BLaER1 (cell line): ENCODE results near the gene TEX2.

Experiments used
- H3K27ac ChIP-seq: shearing (Covaris generic); formaldehyde crosslinking; 2 replicates; pipeline ENCODE4 v1.8.1; 2022
- H3K27me3 ChIP-seq: shearing (Covaris generic); formaldehyde crosslinking; 2 replicates; pipeline ENCODE4 v1.8.1; 2022
- H3K36me3 ChIP-seq: shearing (Covaris generic); formaldehyde crosslinking; 2 replicates; pipeline ENCODE4 v1.8.1; 2022
- H3K4me1 ChIP-seq: shearing (Covaris generic); formaldehyde crosslinking; 2 replicates; pipeline ENCODE4 v1.8.1; 2022
- H3K4me2 ChIP-seq: shearing (Covaris generic); formaldehyde crosslinking; 2 replicates; pipeline ENCODE4 v1.8.1; 2022
- H3K4me3 ChIP-seq: shearing (Covaris generic); formaldehyde crosslinking; 2 replicates; pipeline ENCODE4 v1.8.1; 2022
- H3K9ac ChIP-seq: shearing (Covaris generic); formaldehyde crosslinking; 2 replicates; pipeline ENCODE4 v1.8.1; 2022
- H3K9me3 ChIP-seq: shearing (Covaris generic); formaldehyde crosslinking; 2 replicates; pipeline ENCODE4 v1.8.1; 2022
- H4K20me1 ChIP-seq: shearing (Covaris generic); formaldehyde crosslinking; 2 replicates; pipeline ENCODE4 v1.8.1; 2022
- Cebpa-rat ChIP-seq: shearing (Covaris generic); IDR thresholded peaks from 2 replicates; pipeline ENCODE4 v1.8.1; 2022

The TEX2 gene

GRCh38 chr17:64148699-64149098 lies 114.4 kb downstream of the TEX2 start:
- H3K4me1 ChIP-seq, result peaks cover 32% of the 10 kb centered on the region
- H3K9me3 ChIP-seq, result no peaks in the 10 kb centered on the region
- no peak overlapping the region for H3K27ac ChIP-seq
- no peak overlapping the region for H3K9ac ChIP-seq
- H4K20me1 ChIP-seq, result 0 out of 2 replicates have a peak, but pooled peaks cover 10% of the 10 kb centered on the region
- H3K4me3 ChIP-seq, result no peak overlapping the region
- no peak for TF ChIP-seq Cebpa-rat
- H3K4me2 ChIP-seq, result no peak overlapping the region
- no peaks in the 10 kb centered on the region for H3K27me3 ChIP-seq
- H3K36me3 ChIP-seq, result peaks cover 45% of the 10 kb centered on the region

- Histone ChIP-seq H3K4me3 (no peak overlapping the region), H4K20me1 (0 out of 2 replicates have a peak, but pooled peaks cover 10% of the 10 kb centered on the region), H3K4me1 (peaks cover 30% of the 10 kb centered on the region), H3K27me3 (no peaks in the 10 kb centered on the region), H3K4me2 (no peak overlapping the region), H3K27ac (no peak overlapping the region), H3K9me3 (no peaks in the 10 kb centered on the region), H3K9ac (no peak overlapping the region), H3K36me3 (peaks cover 39% of the 10 kb centered on the region)
- no peak for TF ChIP-seq Cebpa-rat
Observed at GRCh38 chr17:64148017-64148631, 114.9 kb downstream of the TEX2 start.

GRCh38 chr17:64147110-64148016 lies 115.7 kb downstream of the TEX2 start:
- Histone ChIP-seq H3K9me3 (no peaks in the 10 kb centered on the region), H3K4me3 (peak overlapping the region; percentile 91), H3K4me1 (peaks cover 26% of the 10 kb centered on the region), H3K4me2 (peak overlapping the region; percentile 92), H3K27ac (peak overlapping the region; percentile 97), H3K27me3 (no peaks in the 10 kb centered on the region), H3K36me3 (peaks cover 33% of the 10 kb centered on the region), H4K20me1 (0 out of 2 replicates have a peak, but pooled peaks cover 10% of the 10 kb centered on the region), H3K9ac (peak overlapping the region; percentile 99)
- TF ChIP-seq Cebpa-rat, result peak; percentile 70; the same call in 1 of the 2 replicates

- Histone ChIP-seq H4K20me1 (0 out of 2 replicates have a peak, but pooled peaks cover 10% of the 10 kb centered on the region), H3K36me3 (peaks cover 30% of the 10 kb centered on the region), H3K9me3 (no peaks in the 10 kb centered on the region), H3K4me3 (peak overlapping the region; percentile 91), H3K27ac (peak overlapping the region; percentile 97), H3K9ac (peak overlapping the region; percentile 99), H3K27me3 (no peaks in the 10 kb centered on the region), H3K4me1 (peaks cover 20% of the 10 kb centered on the region), H3K4me2 (peak overlapping the region; percentile 92)
- no peak for TF ChIP-seq Cebpa-rat
Observed at GRCh38 chr17:64146418-64147109, 116.5 kb downstream of the TEX2 start.

GRCh38 chr17:64145751-64146417 lies 117.2 kb downstream of the TEX2 start:
- peaks cover 20% of the 10 kb centered on the region for H3K4me1 ChIP-seq
- peak overlapping the region; percentile 97 for H3K27ac ChIP-seq
- TF ChIP-seq Cebpa-rat, result no peak

GRCh38 chr17:64145375-64145750 lies 117.7 kb downstream of the TEX2 start:
- Histone ChIP-seq H3K27ac (no peak overlapping the region), H3K9ac (peak overlapping the region; percentile 99), H3K4me1 (peaks cover 20% of the 10 kb centered on the region), H3K9me3 (no peaks in the 10 kb centered on the region), H4K20me1 (0 out of 2 replicates have a peak, but pooled peaks cover 10% of the 10 kb centered on the region), H3K27me3 (no peaks in the 10 kb centered on the region), H3K36me3 (peaks cover 24% of the 10 kb centered on the region), H3K4me3 (peak overlapping the region; percentile 91), H3K4me2 (peak overlapping the region; percentile 80)
- TF ChIP-seq Cebpa-rat, result no peak

More at GRCh38 chr17:64145751-64146417, 117.2 kb downstream of the TEX2 start:
- Histone ChIP-seq H3K4me2 (peak overlapping the region; percentile 92), H3K4me3 (peak overlapping the region; percentile 91), H3K9ac (peak overlapping the region; percentile 99), H4K20me1 (0 out of 2 replicates have a peak, but pooled peaks cover 10% of the 10 kb centered on the region), H3K36me3 (peaks cover 29% of the 10 kb centered on the region), H3K27me3 (no peaks in the 10 kb centered on the region), H3K9me3 (no peaks in the 10 kb centered on the region)

- Histone ChIP-seq H3K9ac (no peak overlapping the region), H3K4me2 (no peak overlapping the region), H3K27me3 (no peaks in the 10 kb centered on the region), H3K9me3 (no peaks in the 10 kb centered on the region), H3K36me3 (no peaks in the 10 kb centered on the region), H4K20me1 (no peaks in the 10 kb centered on the region), H3K27ac (no peak overlapping the region), H3K4me3 (no peak overlapping the region), H3K4me1 (peaks cover under 1% of the 10 kb centered on the region; the same call in 1 of the 2 replicates)
- TF ChIP-seq Cebpa-rat, result no peak
Observed at GRCh38 chr17:64139542-64139941, 123.5 kb downstream of the TEX2 start.

- no peaks in the 10 kb centered on the region for H3K27me3 ChIP-seq
Observed at GRCh38 chr17:64138441-64138840, 124.6 kb downstream of the TEX2 start.

GRCh38 chr17:64135000-64135399 lies 128.1 kb downstream of the TEX2 start:
- H3K9me3 ChIP-seq, result no peaks in the 10 kb centered on the region
- H3K9ac ChIP-seq, result no peak overlapping the region
- TF ChIP-seq Cebpa-rat, result no peak
- no peaks in the 10 kb centered on the region for H3K36me3 ChIP-seq
- H3K27ac ChIP-seq, result no peak overlapping the region
- H3K4me1 ChIP-seq, result peaks cover 26% of the 10 kb centered on the region
- H3K27me3 ChIP-seq, result no peaks in the 10 kb centered on the region
- no peaks in the 10 kb centered on the region for H4K20me1 ChIP-seq
- no peak overlapping the region for H3K4me2 ChIP-seq
- H3K4me3 ChIP-seq, result no peak overlapping the region

More at GRCh38 chr17:64138441-64138840, 124.6 kb downstream of the TEX2 start:
- Histone ChIP-seq H4K20me1 (no peaks in the 10 kb centered on the region), H3K9ac (no peak overlapping the region), H3K4me1 (no peaks in the 10 kb centered on the region), H3K4me2 (no peak overlapping the region), H3K36me3 (no peaks in the 10 kb centered on the region), H3K9me3 (no peaks in the 10 kb centered on the region), H3K27ac (no peak overlapping the region), H3K4me3 (no peak overlapping the region)
- TF ChIP-seq Cebpa-rat, result no peak
